HG03378 (cell line): ENCODE measurements around the gene HAUS7.

ENCODE experiments used
- ATAC-seq: cut with Tn5 transposase; IDR thresholded peaks from one replicate; pipeline ENCODE4 v1.9.1; 2021; ENCODE audit warnings: mild to moderate bottlenecking, moderate library complexity; ENCODE audit not compliant: unreplicated experiment

The HAUS7 gene

DNA sequence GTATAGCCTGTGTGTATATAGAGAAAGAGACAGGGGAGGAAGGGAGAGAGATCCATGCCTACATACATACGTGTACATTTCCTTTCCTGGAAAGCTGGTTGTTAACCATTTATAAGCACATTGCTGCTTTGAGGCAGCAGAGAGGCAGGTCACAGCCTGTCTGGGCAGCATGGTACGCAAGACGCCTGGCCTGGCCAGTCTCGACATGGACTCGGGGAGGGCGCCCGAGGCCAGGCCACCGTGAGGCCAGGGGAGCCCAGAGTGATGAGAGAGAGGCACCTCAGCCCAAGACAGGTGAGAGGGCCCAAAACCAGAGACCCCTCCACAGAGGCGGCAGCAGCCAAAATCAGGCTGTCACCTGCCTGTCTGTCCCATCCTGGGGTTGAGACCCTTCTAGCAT, 28.4 kb downstream of the HAUS7 start:
- no peak for ATAC-seq

DNA sequence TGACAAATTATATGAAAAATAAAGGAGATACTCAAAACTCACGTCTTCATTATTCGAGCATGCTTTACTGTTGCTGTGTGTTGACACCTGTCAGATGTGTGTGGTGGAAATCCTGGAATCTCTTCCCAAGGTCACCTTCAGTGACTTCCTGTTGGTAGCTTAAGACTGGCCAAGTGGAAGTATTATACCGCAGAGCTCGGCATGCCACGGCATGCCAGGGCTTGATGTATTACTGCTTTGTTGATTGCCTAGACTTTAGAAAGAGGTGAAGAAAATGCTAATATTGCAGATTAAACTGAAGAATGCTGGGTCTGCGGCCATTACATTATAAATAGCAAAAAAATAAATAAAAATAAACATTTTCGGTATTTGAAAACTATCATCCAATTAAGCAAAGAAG, 29.1 kb downstream of the HAUS7 start:
- no peak for ATAC-seq

DNA sequence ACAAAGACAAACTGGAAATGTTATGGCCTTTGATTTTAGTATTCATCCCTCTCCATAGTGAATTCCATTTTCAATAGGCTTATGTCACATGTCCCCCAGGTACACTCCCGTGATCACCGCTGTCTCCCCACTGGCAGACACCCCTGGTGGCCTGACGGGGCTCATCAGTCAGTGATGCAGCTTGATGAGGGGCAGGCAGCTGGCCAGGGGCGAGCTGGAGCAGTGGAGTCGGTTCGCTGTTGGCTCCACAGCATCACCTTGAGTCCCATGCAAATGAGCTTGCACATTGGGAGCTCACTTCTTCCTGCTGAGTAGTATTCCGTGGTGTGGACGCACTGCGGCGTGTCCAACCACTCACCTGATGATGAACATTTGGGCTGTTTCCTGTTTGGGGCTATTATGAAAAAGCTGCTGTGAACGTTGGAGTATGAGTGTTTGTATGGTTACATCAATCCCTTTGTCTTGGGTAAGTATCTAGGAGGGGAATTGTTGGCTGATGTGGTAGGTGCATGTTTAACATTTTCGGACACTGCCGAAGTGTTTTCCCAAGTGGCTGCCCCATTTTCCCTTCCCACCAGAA, 29.7 kb downstream of the HAUS7 start:
- ATAC-seq: no peak

DNA sequence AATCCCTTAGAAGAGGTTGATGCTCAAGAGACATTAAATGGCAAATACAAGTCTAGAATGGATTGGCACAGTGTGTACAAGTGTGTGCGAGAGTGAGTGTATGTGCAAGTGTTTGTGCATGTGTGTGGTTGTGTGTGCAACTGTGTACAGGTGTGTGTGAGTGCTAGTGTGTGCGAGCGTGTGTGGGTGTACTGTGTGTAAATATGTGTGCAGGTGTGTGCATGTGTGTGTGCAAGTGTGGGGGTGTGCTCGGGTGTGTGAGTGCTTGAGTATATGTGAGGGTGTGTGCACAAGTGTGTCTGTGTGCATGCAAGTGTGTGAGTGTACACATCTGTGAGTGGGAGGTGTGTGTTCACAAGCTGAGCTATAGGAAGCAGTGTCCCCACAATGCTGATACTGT, 30.4 kb downstream of the HAUS7 start:
- no peak for ATAC-seq

DNA sequence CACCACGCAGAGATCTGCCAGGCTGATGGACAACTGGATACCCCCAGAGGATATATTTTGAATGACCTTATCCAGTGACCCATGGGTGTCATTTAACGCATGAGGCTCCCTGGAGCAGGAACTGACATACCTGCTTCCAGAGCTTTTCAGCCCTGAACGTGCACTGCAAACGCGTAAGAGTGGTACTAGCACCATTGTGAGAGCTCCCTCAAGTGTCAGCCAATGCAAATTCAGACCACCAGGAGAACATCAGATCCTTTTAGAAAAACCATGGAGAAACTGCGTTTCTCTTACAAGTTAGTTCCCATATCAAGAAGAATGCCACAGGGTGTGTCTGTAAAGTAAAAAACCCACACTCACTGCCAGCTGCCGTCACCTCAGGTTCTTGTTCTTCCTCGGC, 31.8 kb downstream of the HAUS7 start:
- ATAC-seq: no peak

DNA sequence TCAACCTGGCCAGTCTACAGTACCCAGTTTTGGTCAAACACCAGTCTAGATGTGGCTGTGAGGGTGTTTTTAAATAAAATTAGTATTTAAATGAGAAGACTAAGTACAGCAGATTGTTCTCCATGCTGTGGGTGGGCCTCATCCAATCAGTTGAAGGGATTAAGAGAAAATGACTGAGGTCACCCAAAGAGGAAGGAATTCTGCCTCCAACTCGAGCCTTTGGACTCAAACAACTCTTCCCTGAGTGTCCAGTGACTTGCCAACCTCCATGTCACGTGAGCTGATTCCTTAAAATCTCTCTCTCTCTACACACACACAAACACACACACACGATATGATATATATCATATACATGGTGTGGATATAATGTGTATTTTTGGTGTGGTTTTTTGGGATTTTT, 34.5 kb downstream of the HAUS7 start:
- ATAC-seq: no peak

DNA sequence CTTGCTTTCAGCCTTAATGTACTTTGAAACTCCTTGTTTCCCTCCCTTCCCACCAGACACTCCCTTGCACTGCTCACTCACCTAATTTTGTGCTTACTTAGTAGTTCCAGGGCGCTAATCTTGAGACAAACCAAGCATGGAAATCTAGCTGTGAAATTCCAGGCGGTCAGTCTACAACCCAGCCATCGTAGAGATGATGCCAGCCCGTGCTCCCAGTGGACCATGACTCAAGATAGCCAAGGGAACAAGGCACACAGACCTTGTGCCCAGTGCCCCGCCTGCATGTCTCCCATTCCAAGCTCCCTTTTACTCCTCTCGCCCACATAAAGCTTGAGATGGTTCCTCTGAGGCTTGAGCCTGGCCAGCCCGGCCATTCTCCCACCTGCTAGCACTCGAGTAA, 35.6 kb downstream of the HAUS7 start:
- no peak for ATAC-seq

DNA sequence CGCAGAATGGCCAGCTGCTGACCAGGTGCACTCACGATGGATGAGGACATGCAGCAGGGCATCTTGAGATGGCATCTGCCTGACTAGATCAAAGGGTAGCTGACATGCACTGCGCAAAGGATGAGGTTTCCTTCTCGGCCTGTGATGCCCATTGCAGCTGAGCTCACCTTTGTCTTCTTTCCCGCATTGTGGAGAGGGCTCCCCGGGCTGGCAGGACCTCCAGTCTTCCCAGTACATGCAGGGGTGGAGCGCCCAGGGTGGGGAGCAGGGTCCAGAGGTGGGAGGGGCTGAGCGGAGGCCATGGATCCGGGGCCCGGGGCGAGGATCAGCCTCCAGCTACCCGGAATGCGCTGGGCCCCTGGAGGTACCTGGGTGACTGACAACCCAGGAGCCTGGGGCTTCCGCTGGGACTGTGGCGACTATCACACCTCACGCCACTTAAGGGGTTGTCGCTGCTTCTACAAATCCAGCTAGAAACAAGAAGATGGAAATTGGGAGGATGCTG, 36.5 kb downstream of the HAUS7 start:
- no peak for ATAC-seq

DNA sequence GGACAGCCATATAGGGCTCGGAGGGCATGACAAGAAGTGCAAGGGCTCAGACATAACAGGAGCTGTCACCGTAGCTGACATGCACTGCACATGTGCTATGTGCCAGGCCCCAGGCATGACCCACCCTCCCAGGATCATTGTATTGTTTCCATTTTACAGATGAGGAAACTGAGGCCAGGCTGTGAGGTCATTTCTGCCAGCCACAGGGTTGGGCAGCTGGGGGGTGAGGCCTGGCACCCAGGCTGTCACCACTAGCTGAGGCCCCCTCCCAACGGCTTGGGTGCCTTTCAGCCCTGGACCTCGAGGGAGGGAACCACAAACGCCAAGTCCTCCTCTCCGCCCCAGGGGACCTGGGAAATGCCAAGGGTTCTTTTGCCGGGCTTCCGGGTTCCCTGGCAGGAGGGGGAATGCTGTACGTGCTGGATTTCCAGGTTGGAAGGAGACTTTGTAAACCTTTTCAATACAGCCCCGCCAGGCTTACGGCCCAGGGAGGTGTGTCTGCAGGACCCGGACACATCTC, 37.2 kb downstream of the HAUS7 start:
- ATAC-seq: no peak

DNA sequence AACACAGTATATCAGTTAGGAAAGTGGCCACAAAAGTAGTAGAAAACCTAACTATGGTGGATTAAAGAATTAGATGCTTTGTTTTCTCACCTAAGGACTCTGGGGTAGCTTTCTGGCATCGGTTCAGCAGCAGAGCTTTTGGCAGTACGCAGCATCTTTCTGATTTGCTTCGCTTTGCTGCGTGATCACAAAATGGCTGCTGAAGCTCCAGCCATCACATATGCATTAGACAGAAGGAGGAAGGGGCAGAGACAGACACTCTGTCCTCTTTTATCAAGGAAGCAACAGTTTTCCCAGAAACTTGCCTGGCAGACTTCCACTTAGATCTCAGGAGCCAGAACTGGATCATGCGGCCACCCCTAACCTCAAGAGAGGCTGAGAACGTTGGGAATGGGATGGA, 39.6 kb downstream of the HAUS7 start:
- ATAC-seq: no peak

DNA sequence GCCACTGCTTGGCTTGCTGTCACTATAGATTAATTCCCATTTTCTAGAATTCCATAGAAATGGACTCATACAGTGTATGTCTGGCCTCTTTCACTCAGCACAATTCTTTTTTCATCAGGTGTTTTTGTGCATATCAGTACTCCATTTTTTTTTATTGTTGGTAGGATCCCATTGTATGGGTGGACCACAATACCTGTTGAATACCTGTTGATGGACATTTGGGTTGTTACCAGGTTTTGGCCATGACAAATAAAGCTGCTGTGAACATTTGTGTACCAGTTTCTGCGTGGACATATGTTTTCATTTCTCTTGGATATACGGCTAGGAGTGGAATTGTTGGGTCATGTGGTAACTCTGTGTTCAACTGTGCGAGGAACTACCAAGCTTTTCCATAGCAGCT, 44.2 kb downstream of the HAUS7 start:
- no peak for ATAC-seq

DNA sequence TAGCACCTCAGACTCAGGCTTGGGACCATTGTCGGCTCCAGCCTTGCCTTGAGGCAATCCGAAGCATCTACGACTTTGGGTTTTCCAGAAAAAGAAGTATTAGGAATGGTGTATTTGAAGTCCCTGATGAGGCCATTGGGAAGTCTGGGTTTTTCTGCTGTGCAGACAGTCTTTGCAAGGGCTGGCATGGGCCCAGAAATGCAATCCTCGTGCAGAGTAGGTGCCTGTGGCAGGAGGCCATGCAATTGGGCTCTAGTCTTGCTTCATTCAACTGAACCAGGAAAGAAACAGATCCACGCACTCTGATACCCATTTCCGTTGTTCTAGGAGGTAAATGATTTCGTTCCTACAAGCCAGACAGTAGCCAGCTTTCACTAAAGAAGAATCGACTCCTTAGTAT, 46.7 kb downstream of the HAUS7 start:
- ATAC-seq: no peak

DNA sequence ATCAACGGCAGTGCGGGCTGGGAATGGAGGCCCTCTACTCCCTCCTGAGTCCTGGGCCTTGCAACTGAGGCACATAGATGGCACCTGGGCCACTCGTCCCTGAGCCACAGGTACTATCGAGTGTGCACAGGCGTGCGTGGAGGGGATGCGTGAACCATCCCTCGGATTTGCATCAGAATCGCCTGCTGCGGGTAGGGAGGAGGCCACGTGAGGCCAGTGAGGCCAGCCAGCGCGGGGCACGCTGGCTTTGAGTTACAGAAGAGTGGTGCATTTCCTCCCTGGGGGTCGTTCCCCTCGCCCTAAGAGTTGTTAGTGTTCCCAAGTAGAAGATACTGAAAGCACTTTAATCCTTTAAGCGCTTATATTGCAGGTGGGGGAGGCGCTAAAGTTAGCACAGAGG, 48.5 kb downstream of the HAUS7 start:
- no peak for ATAC-seq

DNA sequence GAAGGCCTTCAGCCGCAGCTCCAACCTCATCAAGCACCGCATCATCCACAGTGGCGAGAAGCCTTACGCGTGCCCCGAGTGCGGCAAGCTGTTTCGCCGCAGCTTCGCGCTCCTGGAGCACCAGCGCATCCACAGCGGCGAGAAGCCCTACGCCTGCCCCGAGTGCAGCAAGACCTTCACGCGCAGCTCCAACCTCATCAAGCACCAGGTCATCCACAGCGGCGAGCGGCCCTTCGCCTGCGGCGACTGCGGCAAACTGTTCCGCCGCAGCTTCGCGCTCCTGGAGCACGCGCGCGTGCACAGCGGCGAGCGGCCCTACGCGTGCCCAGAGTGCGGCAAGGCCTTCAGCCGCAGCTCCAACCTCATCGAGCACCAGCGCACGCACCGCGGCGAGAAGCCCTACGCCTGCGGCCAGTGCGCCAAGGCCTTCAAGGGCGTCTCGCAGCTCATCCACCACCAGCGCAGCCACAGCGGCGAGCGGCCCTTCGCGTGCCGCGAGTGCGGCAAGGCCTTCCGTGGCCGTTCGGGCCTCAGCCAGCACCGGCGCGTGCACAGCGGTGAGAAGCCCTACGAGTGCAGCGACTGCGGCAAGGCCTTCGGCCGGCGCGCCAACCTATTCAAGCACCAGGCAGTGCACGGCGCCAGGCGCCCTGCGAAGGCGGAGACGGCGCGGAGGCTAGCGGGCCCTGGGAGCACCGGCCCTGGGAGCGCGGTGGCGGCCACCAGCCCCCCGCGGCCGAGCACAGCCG, 49.4 kb downstream of the HAUS7 start:
- no peak for ATAC-seq

DNA sequence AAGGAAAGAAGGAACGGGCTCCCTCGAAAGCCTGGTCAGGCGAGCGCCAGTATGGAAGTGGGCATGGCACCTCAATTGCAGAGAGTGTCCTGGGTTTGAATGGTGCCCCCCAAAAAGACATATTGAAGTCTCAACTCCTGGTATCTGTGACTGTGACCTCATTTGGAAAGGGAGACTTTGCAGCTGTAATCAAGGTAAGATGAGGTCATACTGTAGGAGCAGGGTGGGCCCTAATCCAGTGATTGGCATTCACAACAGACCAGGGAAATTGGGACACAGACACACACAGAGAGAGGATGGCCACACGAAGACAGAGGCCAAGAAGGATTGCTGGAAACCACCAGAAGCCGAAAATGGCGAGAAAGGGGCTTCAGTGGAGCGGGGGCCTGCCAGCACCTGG, 52.7 kb downstream of the HAUS7 start:
- ATAC-seq: no peak

DNA sequence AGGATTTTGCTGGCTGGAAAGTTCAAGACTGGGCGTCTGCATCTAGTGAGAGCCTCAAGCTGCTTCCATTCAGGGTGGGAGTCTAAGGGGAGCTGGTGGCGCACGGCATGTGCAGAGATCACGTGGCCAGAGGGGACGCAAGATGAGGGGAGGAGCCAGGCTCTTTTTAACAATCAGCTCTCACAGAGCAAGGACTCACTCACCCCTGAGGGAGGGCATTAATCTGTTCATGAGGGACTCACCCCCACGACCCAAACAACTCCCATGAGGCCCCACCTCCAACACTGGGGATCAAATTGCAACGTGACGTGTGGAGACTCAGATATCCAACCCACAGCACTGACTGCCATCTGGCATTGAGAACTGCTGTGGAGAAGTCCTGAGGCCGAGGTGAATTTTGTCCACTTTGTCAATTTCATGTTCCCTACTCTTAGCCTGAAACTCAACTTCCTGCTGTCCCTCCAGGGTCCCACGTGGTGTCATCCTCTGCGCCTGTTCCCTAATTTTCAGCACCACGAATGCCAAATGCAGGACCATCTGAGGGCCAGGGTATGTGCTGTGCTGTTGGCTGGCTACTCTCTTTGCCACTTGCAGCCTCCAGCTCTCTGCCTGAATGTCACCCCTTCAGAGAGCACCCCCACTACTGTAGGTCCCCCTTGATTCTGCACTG, 53.5 kb downstream of the HAUS7 start:
- ATAC-seq: no peak

DNA sequence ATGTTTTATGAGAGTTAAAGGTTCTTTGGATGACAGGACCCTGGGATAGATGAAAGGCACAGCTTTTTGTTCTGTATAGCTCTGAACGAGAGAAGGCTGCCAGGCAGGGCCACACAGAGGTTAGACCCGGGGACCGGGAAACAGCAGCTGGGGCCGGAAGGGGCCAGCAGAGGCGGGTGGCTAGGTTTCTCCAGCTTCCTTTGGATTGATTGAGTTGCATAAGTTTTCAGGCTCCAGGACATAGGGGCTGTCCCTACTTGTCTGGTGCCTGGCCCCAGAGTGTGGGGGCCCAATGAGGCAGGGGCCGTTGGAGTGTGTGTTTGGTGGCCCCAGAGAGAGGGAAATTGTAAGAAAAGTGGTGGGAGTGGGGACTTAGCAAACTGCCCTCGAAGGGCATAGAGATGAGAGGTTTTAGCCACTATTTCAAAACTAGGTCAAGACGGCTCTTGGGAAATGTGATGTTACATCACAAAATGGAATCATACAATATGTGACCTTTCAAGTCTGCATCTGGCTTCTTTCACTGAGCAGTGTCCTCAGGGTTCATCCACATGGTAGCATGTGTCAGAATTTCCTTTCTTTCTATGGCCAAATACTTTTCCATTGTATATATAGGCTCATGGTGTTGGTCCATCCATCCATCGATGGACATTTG, 55.4 kb downstream of the HAUS7 start:
- no peak for ATAC-seq

DNA sequence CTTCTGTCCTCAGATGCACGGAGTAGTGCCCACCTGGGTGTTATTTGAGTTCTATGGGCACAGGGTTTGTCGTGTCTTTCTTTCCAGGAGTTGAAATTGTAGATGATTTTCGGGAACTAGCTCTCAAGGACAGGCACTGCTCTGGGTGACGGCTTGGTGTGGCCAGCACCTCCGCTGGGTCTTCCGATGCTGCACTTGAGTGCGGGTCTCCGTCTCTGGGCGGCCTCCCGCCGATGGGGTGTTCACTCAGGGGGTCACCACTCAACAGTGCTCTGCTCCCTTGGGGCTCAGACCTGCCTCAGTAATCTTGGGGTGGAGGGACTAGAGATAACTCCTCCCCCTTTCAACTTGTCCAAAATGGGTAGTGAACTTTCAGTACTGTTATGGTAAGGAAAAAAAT, 56.6 kb downstream of the HAUS7 start:
- no peak for ATAC-seq

DNA sequence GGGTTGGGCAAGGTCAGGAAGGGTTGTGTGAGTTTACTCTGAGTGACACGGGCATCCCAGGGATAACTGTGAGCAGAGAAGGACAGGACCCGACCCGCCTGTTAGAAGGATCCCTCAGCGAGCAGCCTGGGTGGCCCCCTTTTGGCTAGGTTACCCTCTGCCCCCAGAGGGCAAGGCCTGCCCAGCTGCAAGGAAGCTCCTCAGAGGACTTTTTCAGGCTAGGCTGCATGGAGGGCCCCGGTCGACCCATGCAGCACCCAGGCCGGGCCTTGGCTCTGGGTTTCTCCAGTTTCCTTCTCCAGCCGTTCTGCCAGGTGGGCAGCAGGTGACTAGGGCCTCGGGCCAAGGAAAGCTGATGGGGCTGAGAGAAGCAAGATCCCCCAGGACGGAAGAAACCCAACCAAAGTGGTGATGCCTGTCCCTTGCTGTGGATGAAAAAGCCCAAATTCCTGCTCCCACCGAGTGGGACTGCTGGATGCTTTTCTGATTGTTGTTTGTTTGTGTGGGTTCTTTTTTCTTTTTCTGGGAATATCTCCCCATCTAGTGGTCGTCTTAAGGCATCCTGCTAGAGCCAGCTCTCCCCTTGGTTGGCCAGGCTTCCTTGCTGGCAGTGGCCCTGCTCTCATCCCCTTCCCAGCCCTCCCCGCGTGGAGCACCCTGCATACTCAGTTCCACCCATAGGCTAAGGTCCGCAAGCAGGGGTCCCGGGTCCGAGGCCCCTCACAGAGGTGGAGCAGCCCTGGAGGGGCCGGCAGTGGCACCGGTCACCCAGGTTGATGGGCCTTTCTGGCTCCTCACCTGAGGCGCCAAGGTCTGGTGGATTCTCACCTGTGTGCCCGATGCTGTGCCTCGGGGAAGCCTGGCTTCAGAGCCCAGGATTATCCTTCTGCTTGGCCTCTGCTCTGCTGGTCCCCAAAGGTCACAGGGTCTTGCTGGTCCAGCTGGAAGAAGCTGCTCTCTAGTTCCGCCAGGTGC, 57.3 kb downstream of the HAUS7 start:
- no peak for ATAC-seq

DNA sequence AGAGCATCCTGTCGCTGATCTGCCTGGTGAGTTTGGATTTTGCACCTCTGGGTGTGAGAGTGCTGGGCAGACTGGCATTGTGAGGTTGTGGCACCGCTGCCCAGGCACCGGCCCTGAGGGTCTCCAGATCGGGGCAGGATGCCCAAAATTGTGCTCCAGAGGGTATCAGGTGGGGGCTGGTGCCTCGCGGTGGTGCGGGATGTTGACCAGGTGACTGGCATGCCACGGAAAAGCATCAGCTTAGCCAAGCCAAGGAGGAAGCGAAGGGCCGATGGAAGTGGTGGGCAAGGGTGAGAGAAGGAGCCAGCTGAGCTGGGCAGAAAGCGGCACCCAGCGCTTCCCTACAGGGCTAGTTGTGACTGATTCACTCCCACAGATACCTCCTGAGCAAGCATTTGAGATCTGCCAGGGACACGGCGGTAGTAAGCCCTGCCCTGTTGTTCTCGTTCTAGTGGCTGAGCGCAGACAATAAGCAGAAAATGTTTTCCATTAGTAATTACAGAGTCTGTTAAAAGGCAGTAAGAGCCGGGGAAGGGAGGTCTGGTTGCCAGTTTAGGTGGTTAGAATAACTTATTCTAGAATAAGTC, 58.3 kb downstream of the HAUS7 start:
- ATAC-seq: no peak
